Ascending aorta (tissue), 2 donors: ENCODE results near the gene P4HB. TPM values are rescaled to one million over a fixed set of nuclear protein-coding genes. Genes with fewer than 3 reads are reported as not detected.

ENCODE experiments used
- DNase-seq, 2 donors: peaks; one replicate each; pipeline ENCODE4 v3.0.0-alpha.2; 2019; ENCODE audit warnings: low spot score in 2 of 2
- H3K27ac ChIP-seq, 2 donors: fragments of 200-600 bp; sonication (generic); one replicate each; pipeline ENCODE4 v1.5.1; 2016 to 2017; ENCODE audit warnings: mild to moderate bottlenecking in 1 of 2
- H3K27me3 ChIP-seq: fragments of 200-600 bp; sonication (generic); one replicate; pipeline ENCODE4 v1.5.1; 2017
- H3K36me3 ChIP-seq, 2 donors: fragments of 200-600 bp; sonication (generic); one replicate each; pipeline ENCODE4 v1.5.1; 2016
- H3K4me1 ChIP-seq, 2 donors: fragments of 200-600 bp; sonication (generic); one replicate each; pipeline ENCODE4 v1.5.1; 2016 to 2017; ENCODE audit warnings: mild to moderate bottlenecking in 1 of 2
- H3K4me3 ChIP-seq, 2 donors: fragments of 200-600 bp; sonication (generic); one replicate each; pipeline ENCODE4 v1.5.1; 2016 to 2017; ENCODE audit warnings: mild to moderate bottlenecking in 1 of 2
- H3K9me3 ChIP-seq, 2 donors: fragments of 200-600 bp; sonication (generic); one replicate each; pipeline ENCODE4 v1.5.1; 2016
- CTCF ChIP-seq, 3 experiments: fragments of 200-600 bp in 2 of 3; fragments of 450-650 bp in 1 of 3; sonication (generic) in 2 of 3; IDR thresholded peaks; one replicate each; pipeline ENCODE4 v1.5.1; 2016 to 2019; ENCODE audit warnings: antibody characterized with exemption in 3 of 3, mild to moderate bottlenecking in 1 of 3, moderate library complexity in 1 of 3
- intact Hi-C: fragments of 100-400 bp; cut with DNase I; formaldehyde crosslinking; loops from one replicate; pipeline ENCODE4 v1.15.1; 2023
- total RNA-seq: library from RNA; depleted of rRNA; stranded (reverse); fragments of >200 nt; gene quantifications from one replicate; pipeline ENCODE4 v1.1.0, GENCODE V29; 2016

Gene P4HB
- total RNA-seq, 1 donor from 2014 or later, result 670 TPM

GRCh38 chr17:81868674-81869220, 8.4 kb upstream of the P4HB start:
- TF ChIP-seq CTCF (IDR thresholded peaks at IDR 0.05), result no peak
- peak overlapping the region; percentile 96 to 99 for H3K27ac ChIP-seq
- H3K9me3 ChIP-seq, result no peaks in the 10 kb centered on the region
- H3K4me1 ChIP-seq, result peaks cover 18 to 32% of the 10 kb centered on the region in 2 donors
- DNase-seq, result peak in 1 of 2 donors; percentile 76
- intact Hi-C loops, result loop anchor here (10.0 kb wide), 1 partner anchor 354 kb away; the partner anchor contains the start of gene ACTG1
- H3K36me3 ChIP-seq, result peaks cover 22 to 45% of the 10 kb centered on the region in 2 donors
- H3K4me3 ChIP-seq, result peak overlapping the region in 1 of 2 donors; percentile 83
- no peaks in the 10 kb centered on the region for H3K27me3 ChIP-seq

GRCh38 chr17:81867991-81868673, 7.8 kb upstream of the P4HB start:
- H3K27me3 ChIP-seq, result no peaks in the 10 kb centered on the region
- TF ChIP-seq CTCF (IDR thresholded peaks at IDR 0.05), result no peak
- intact Hi-C loops, result loop anchor here (10.0 kb wide), 1 partner anchor 353 kb away; the partner anchor contains the start of gene ACTG1
- H3K36me3 ChIP-seq, result peaks cover 22 to 45% of the 10 kb centered on the region in 2 donors
- no peak for DNase-seq
- no peaks in the 10 kb centered on the region for H3K9me3 ChIP-seq
- peak overlapping the region in 1 of 2 donors; percentile 83 for H3K4me3 ChIP-seq
- peaks cover 18 to 32% of the 10 kb centered on the region in 2 donors for H3K4me1 ChIP-seq
- peak overlapping the region; percentile 96 to 99 for H3K27ac ChIP-seq

GRCh38 chr17:81867170-81867990, 7.0 kb upstream of the P4HB start:
- no peak for TF ChIP-seq CTCF (IDR thresholded peaks at IDR 0.05)
- intact Hi-C loops, result loop anchor here (10.0 kb wide), 1 partner anchor 353 kb away; the partner anchor contains the start of gene ACTG1
- H3K9me3 ChIP-seq, result no peaks in the 10 kb centered on the region
- H3K27ac ChIP-seq, result peak overlapping the region; percentile 96 to 99
- H3K27me3 ChIP-seq, result no peaks in the 10 kb centered on the region
- H3K36me3 ChIP-seq, result peaks cover 22 to 45% of the 10 kb centered on the region in 2 donors
- no peak for DNase-seq
- H3K4me3 ChIP-seq, result no peak overlapping the region
- peaks cover 18 to 30% of the 10 kb centered on the region in 2 donors for H3K4me1 ChIP-seq

GRCh38 chr17:81866440-81867169, 6.3 kb upstream of the P4HB start:
- peaks cover 15 to 34% of the 10 kb centered on the region in 2 donors for H3K4me1 ChIP-seq
- H3K4me3 ChIP-seq, result no peak overlapping the region
- H3K9me3 ChIP-seq, result no peaks in the 10 kb centered on the region
- DNase-seq, result no peak
- TF ChIP-seq CTCF (IDR thresholded peaks at IDR 0.05), result no peak
- peak overlapping the region; percentile 96 to 99 for H3K27ac ChIP-seq
- H3K36me3 ChIP-seq, result peaks cover 22 to 45% of the 10 kb centered on the region in 2 donors
- no peaks in the 10 kb centered on the region for H3K27me3 ChIP-seq
- intact Hi-C loops, result loop anchor here (10.0 kb wide), 1 partner anchor 352 kb away; the partner anchor contains the start of gene ACTG1
